ENCODE results near the gene PEMT. TPM values are rescaled to one million over a fixed set of nuclear protein-coding genes. Genes with fewer than 3 reads are reported as not detected.

The PEMT gene
- total and polyA plus RNA-seq, 2 of the 4 experiments (the other 2 are of a cell fraction), result 23.3 to 49.5 TPM

- Histone ChIP-seq H3K9me3 (ENCODE audit: control insufficient read depth, insufficient read depth, low read length) (no peaks in the 10 kb centered on the region), H3K23ac (ENCODE audit: low read depth, low read length) (no peak overlapping the region), H2BK120ac (ENCODE audit: low read depth, low read length) (no peak overlapping the region), H4K91ac (ENCODE audit: insufficient read depth, low read depth, low read length) (no peak overlapping the region), H3K4me2 (ENCODE audit: low read depth, low read length) (no peak overlapping the region), H3K4me1 (ENCODE audit: control insufficient read depth, insufficient read depth, low read length) (no peaks in the 10 kb centered on the region; the same call in 1 of the 2 replicates), H3K56ac (ENCODE audit: extremely low read depth, insufficient read depth, low read length) (no peak overlapping the region), H3K9me1 (ENCODE audit: insufficient read depth, low read length) (peaks cover 4% of the 10 kb centered on the region), H2BK20ac (ENCODE audit: low read depth, low read length) (no peak overlapping the region), H3K14ac (replicated peaks; ENCODE audit: low read depth, low read length) (no peak overlapping the region), H3K27ac (ENCODE audit: insufficient read depth, low read length) (no peak overlapping the region), H2AK9ac (replicated peaks; ENCODE audit: low read depth, low read length, poor library complexity) (no peak overlapping the region), H2BK15ac (ENCODE audit: low read depth, low read length) (no peak overlapping the region), H2AFZ (replicated peaks; ENCODE audit: low read length, poor library complexity) (no peak overlapping the region), H3K18ac (ENCODE audit: low read depth, low read length) (no peak overlapping the region), H3K27me3 (ENCODE audit: control insufficient read depth, insufficient read depth, low read length) (peaks cover 5% of the 10 kb centered on the region), H2AK5ac (ENCODE audit: low read depth, low read length) (no peak overlapping the region), H4K8ac (ENCODE audit: low read depth in 2 of 2, low read length in 2 of 2) (no peak overlapping the region), H3K79me1 (ENCODE audit: low read depth in 1 of 2, low read length in 2 of 2) (peaks cover 40 to 60% of the 10 kb centered on the region in 2 experiments), H4K20me1 (ENCODE audit: insufficient read depth, low read length) (peaks cover 9% of the 10 kb centered on the region; the same call in 1 of the 2 replicates), H3K9ac (ENCODE audit: low read depth, low read length) (no peak overlapping the region), H3K4ac (ENCODE audit: low read depth, low read length) (no peak overlapping the region), H4K5ac (ENCODE audit: low read depth, low read length) (no peak overlapping the region), H2BK5ac (ENCODE audit: low read depth, low read length, poor library complexity, severe bottlenecking) (no peak overlapping the region), H3K4me3 (ENCODE audit: insufficient read depth, low read depth, low read length) (no peak overlapping the region), H3K36me3 (ENCODE audit: control insufficient read depth, insufficient read depth, low read length) (peaks cover 12% of the 10 kb centered on the region)
- ATAC-seq (ENCODE audit: low read depth), result no peak
- in situ Hi-C loops (cut with MboI; ENCODE audit: low sequenced_read_pairs), result no loop called here
- ChIA-PET CTCF (no interaction called here), POLR2A (ENCODE audit: unreplicated experiment) (no interaction called here)
- dilution Hi-C loops (cut with HindIII; ENCODE audit: low sequenced_read_pairs, unreplicated experiment), result no loop called here
- DNase-seq, result no peak
- BruUV-seq (replicated peaks), result no TSS peak
- intact Hi-C loops (cut with micrococcal nuclease), result loop anchor here (5.0 kb wide), 1 partner anchor 102 kb away; no protein-coding TSS in a partner anchor
- no CpG with 5 or more reads among the region's 3 CpGs for WGBS, 2 experiments (ENCODE audit: extremely low coverage in 2 of 2, insufficient read length in 1 of 2)
- TF ChIP-seq RFX5 (IDR thresholded peaks at IDR 0.05; ENCODE audit: low read depth, low read length) (no peak), POLR2A (IDR thresholded peaks at IDR 0.05; ENCODE audit: low read depth, low read length) (no peak), BHLHE40 (IDR thresholded peaks at IDR 0.05; ENCODE audit: low read depth, low read length) (no peak), RAD21 (IDR thresholded peaks at IDR 0.05; ENCODE audit: low read length) (no peak), MXI1 (IDR thresholded peaks at IDR 0.05; ENCODE audit: borderline replicate concordance, low read depth, low read length) (no peak), FOS (IDR thresholded peaks at IDR 0.05; ENCODE audit: low read depth, low read length) (no peak), SMC3 (IDR thresholded peaks at IDR 0.05; ENCODE audit: low read depth, low read length) (no peak), CEBPB (IDR thresholded peaks at IDR 0.05; ENCODE audit: low read depth, low read length) (no peak), NFE2L2 (IDR thresholded peaks at IDR 0.05; ENCODE audit: low read depth, low read length) (no peak)
- TF ChIP-seq, protein P1, sequence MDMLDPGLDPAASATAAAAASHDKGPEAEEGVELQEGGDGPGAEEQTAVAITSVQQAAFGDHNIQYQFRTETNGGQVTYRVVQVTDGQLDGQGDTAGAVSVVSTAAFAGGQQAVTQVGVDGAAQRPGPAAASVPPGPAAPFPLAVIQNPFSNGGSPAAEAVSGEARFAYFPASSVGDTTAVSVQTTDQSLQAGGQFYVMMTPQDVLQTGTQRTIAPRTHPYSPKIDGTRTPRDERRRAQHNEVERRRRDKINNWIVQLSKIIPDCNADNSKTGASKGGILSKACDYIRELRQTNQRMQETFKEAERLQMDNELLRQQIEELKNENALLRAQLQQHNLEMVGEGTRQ (IDR thresholded peaks at IDR 0.05; ENCODE audit: low read depth, low read length), result no peak
- TF ChIP-seq, protein P2, sequence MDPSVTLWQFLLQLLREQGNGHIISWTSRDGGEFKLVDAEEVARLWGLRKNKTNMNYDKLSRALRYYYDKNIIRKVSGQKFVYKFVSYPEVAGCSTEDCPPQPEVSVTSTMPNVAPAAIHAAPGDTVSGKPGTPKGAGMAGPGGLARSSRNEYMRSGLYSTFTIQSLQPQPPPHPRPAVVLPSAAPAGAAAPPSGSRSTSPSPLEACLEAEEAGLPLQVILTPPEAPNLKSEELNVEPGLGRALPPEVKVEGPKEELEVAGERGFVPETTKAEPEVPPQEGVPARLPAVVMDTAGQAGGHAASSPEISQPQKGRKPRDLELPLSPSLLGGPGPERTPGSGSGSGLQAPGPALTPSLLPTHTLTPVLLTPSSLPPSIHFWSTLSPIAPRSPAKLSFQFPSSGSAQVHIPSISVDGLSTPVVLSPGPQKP (IDR thresholded peaks at IDR 0.05; ENCODE audit: borderline replicate concordance, low read depth, low read length), result no peak
These were observed 112.3 kb downstream of the PEMT start for GRCh38 chr17:17479209-17479608.

Measured in IMR-90 (cell line).